Stimulated activated CD8-positive, alpha-beta memory T cell treated with anti-CD3 and anti-CD28 coated beads, Interleukin-4, amount 100 ng/mL, for 48 hours (primary cell): Measurements from ENCODE around the gene TMEM131.
A peak's percentile ranks its signal among the peaks of the same experiment; 100 is the strongest.

Experiments
- DNase-seq: peaks from one replicate; pipeline ENCODE4 v3.0.0-alpha.2; 2020

The TMEM131 gene

DNA sequence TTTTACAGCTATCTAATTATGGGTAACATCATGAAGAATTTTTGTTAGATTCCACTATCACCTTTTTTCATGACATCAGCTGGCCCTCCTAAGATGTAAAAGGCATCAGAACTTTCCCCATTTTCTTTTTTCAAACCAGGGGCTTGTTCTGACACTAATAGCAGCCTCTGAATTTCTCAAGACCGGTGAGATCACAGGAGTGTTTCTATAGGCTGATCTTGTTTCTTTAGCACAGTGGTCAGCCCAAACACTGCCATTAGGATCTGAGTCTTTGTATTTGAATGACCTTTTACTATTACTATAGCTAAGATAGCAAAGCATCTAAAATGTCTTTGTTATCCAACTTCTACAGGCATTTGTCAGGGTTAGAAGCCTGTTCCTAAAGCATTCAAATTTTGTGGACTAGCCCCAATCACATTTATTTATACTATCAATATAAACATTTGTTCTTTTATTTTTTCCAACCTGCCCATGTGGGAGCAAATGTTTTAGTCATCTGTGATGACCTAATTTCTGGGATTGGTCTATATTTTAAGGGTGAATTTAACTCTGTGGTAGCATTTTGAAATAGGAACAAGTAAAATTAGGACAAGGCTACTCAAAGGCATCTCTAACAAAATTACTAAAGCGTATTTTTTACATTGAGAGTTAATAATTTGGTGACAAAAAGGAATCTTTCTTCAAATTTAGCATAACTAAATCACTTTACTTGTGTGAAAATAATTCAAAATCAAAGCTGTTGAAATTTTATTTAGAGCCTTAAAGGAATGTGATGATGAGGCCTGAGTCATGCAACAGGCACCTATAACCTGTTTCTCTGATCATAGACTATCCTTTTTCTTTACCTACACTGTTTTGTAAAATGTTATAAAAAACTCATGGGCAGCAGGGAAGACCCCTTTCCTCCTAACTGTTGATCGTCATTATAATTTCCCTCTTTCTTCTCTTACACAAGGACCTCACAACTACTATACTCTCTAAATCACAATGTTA lies 243.1 kb downstream of the TMEM131 start:
- DNase-seq, result no peak

GRCh38 chr2:97751752-97752151 lies 244.0 kb downstream of the TMEM131 start:
- DNase-seq, result no peak

DNA sequence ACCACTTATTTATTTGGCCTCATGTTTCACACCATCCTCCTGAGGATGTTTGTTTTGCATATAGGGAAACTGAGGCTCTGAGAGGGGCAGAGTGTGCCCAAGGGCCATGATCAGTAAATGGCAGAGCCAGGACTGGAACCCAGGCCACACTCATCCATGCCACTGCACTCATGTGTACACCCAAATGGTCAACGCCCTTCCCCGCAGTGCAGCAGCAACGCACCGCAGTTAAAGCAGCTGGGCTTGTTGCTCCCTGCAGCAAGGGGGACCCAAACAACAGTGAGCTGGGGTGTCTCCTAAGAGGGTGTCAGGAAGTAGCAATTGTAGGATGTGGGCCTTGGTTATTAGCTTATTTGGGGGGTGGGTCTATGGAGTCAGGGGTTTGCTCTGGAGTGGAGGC lies 245.7 kb downstream of the TMEM131 start:
- no peak for DNase-seq

- DNase-seq, result no peak
Observed at GRCh38 chr2:97749581-97749980, 246.2 kb downstream of the TMEM131 start.

GRCh38 chr2:97747716-97748115 lies 248.0 kb downstream of the TMEM131 start:
- DNase-seq, result no peak

- DNase-seq, result no peak
Observed at GRCh38 chr2:97747285-97747684, 248.5 kb downstream of the TMEM131 start.

- peak; percentile 74 for DNase-seq
Observed at GRCh38 chr2:97745474-97746174, 250.1 kb downstream of the TMEM131 start.

- no peak for DNase-seq
Observed at GRCh38 chr2:97743913-97744312, 251.8 kb downstream of the TMEM131 start.

- DNase-seq, result peak; percentile 67
Observed at GRCh38 chr2:97742381-97742847, 253.3 kb downstream of the TMEM131 start.

GRCh38 chr2:97741686-97742085 lies 254.1 kb downstream of the TMEM131 start:
- no peak for DNase-seq

- DNase-seq, result no peak
Observed at GRCh38 chr2:97741251-97741650, 254.5 kb downstream of the TMEM131 start.

DNA sequence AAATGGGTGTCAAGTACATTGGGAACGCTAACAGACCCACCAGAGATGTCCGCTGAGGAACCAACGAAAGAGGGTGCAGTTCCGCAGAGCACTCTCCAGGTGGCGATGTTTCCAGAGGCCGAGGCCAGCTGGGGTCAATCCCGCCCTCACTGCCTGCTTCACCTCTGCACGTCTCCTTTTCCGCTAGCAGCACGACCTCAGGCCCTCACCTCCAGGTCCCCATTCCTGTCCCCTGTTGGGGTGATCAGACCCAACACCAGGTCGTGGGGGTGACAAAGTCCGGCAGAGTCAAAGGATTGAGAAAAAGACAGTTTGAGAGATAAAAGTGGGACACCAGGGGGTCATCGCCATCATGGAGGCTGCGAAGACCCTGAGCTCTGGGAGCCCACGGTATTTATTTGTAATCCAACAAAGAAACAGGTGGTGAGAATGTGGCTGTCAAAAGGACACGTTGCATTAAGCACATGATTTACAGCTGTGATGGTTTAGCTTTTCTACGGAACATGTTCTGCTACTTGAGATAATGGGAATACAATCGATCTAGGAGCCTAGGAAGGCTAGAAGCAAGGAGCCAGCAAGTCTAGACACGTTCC lies 255.1 kb downstream of the TMEM131 start:
- DNase-seq, result peak; percentile 76

DNA sequence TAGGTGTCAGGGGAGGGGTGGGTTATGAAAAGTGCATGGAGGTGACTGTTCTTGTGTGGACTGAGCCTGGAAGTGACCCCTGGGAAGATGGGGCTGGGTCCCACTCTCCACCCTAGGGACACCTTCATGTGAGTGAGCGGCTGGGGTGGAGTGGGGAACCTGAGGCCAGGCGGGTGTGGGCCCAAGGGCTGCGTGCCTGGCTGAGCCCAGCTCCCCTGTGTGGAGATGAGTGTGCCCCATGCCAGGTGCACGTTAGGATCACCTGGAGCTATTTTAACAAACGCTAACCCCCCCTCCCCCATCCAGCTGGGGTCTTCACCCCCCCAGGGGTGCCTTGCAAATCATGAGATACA lies 255.9 kb downstream of the TMEM131 start:
- DNase-seq, result no peak

GRCh38 chr2:97739020-97739892 lies 256.5 kb downstream of the TMEM131 start:
- no peak for DNase-seq

GRCh38 chr2:97738179-97739019 lies 257.3 kb downstream of the TMEM131 start:
- DNase-seq, result no peak

DNA sequence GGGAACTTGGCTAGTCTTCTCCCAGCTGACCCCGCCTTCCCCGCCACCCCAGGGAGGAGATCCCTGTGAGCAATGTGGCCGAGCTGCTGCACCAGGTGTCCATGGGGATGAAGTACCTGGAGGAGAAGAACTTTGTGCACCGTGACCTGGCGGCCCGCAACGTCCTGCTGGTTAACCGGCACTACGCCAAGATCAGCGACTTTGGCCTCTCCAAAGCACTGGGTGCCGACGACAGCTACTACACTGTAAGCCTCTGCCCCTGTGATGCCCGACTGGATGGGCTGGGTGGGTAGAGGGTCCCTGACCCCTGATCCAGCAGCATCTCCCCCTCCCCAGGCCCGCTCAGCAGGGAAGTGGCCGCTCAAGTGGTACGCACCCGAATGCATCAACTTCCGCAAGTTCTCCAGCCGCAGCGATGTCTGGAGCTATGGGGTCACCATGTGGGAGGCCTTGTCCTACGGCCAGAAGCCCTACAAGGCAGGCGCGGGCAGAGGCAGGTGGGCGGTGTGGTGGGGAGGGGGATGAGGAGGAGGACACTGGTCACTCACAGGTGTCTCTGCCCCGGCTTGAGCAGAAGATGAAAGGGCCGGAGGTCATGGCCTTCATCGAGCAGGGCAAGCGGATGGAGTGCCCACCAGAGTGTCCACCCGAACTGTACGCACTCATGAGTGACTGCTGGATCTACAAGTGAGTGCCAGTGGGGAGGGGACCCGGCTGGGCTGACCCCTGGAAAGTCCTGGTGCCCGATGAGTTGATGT lies 258.1 kb downstream of the TMEM131 start:
- no peak for DNase-seq

GRCh38 chr2:97736608-97737330 lies 259.0 kb downstream of the TMEM131 start:
- no peak for DNase-seq

DNA sequence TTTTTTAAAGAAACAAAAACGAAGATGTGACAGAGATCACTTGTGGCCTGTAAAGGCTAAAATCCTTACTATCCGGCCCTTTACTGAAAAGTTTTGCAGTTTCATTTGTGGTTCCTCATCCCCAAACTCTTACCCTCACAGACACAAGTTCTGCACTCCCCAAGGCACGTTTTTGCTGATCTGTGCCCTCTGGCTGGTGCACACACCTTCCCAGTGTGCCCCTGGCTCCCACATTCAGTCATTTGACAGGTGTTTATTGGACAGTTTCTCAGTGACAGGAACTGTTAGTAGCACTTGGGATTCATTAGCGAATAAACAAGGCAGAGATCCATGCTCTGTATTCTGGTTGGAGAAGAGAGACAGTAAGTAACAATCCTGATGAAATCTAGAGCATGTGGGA lies 259.6 kb downstream of the TMEM131 start:
- DNase-seq, result no peak

GRCh38 chr2:97735161-97735561 lies 260.6 kb downstream of the TMEM131 start:
- no peak for DNase-seq
